GM20431 (cell line): Measurements from ENCODE around the gene LIPI.
"Not testable (repeated sequence)": the region's sequence is repeated elsewhere in the genome, so short reads cannot be mapped to it uniquely, and the experiment has no call there.

Experiments
- in situ Hi-C: fragments of 300-500 bp; cut with MseI, MboI; formaldehyde crosslinking; loops from one replicate; pipeline ENCODE4 v1.15.0; 2020; ENCODE audit warnings: low sequenced_read_pairs; ENCODE audit not compliant: unreplicated experiment

Gene LIPI

DNA sequence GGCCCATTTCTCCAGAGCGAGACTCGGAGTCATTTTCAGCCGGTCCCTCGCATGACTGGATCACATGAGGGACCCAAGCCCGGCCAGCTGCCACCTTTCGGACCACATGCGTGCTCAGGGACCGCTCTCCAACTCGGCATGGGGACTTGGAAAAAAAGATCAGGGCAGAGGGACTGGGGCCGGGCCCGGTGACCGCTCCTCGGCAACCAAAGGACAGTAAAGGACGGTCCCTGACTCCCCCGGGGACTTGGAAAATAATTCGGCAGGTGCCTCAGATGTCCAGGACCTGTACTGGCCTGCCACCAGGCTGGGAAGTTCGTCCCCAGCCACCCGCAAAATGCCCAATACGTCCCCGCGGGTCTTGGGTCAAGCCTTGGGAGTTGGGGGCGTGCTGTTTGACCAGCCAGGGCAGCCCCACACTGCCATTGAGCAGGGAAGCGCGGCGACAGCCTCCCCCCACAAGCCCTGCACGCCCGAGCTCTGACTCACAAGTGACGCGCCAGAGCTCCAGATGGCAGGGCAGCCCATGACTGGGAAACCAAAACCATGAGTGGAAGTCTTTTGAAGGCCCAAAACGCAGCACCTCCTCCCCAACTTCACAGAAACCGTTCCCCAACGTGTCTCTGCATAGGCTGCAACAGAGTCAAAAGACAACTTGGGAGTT, 134.5 kb downstream of the LIPI start:
- in situ Hi-C loops, result no loop called here

DNA sequence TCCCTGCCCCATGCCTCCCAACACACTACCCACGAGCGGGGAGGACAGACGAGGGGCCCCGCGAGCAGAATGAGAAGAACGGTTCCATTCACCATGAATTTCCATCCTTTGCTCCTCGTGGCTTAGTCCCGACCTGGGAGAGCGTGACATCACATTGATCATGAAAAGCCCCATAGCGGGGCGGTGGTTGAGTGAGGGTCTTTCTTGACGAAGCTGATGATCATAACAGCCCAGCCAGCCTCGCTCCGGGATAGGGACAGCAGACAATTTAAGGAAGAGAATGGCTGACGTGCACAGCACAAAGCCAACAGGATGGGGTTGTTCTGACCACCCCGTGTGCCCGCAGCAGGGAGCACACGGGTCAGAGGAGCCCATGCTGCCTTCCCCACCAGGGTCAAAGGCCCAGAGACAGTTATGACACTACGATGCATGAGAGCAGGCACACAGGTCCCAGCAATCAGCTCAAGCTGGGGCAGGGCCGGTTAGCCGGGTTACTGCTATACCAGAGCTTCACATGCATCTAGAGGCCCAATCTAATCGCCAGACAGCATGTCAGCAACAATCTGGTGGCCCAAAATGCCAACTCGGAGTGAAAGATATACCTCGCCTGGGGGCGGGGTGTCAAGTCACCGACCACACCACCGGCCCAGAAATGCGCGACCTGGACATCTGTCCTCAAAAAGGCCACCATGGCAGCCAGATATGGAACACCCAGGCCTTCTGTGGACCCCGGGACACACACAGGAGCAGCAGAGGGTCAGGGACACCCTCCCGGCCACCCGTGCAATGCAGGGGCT, 135.2 kb downstream of the LIPI start:
- in situ Hi-C loops, result no loop called here

DNA sequence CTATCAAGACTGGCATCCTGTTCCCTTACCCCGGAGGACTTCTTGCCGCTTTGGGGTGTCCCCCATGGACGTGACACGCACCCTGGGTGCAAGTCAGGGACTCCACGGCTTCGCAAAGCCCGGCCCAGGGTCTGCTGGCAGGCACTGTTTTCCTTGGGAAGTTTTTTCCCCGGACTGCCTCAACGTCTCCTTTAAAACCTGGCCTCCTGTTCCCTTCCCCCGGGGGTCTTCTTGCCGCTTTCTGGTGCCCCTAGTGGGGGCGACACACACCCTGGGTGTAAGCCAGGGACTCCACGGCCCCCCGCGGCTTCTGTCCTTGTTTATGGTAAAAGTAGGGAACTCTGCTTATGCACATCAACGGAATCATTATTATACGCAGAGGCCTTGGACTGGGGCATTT, 136.6 kb downstream of the LIPI start:
- in situ Hi-C loops, result no loop called here

DNA sequence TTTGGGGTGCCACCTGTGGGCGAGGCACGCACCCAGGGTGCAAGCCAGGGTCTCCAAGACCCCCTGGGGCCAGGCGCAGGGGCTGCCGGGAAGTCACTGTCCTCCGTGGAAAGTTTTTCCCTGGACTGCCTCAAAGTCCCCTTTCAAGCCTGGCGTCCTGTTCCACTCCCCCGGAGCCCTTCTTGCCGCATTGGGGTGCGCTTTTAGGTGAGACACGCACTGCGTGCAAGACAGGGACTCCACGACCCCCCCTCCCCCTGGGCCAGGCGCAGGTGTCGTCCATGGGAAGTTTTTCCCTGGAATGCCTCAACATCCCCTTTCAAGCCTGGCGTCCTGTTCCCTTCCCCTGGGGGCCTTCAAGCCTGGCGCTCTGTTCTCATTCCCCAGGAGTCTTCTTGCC, 137.1 kb downstream of the LIPI start:
- in situ Hi-C loops, result no loop called here

DNA sequence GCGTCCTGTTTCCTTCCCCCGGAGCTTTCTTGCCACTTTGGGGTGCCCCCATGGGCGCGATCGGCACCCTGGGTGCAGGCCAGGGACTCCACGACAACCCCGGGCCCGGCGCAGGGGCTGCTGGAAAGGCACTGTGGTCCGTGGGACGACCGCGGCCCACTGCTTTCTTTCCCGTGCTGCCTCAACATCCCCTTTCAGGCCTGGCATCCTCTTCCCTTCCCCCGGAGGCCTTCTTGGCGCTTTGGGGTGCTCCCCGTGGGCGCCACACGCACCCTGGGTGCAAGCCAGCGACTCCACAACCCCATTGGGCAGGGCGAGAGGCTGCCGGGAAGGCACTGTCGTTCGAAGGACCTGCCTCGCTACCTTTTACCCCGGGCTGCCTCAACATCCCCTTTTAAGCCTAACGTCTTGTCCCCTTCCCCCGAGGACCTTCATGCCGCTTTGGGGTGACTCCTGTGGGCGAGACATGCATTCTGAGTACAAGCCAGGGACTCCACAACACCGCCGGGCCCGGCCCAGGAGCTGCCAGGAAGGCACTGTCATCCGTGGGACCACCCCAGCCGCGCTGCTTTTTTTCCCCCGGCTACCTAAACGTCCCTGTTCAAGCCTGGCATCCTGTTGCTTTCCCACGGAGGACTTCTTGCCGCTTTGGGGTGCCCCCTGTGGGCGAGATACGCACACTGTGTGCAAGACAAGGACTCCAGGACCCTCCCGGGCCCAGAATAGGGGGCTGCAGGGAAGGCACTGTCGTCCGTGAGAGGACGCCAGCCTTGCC, 137.8 kb downstream of the LIPI start:
- in situ Hi-C loops, result no loop called here

DNA sequence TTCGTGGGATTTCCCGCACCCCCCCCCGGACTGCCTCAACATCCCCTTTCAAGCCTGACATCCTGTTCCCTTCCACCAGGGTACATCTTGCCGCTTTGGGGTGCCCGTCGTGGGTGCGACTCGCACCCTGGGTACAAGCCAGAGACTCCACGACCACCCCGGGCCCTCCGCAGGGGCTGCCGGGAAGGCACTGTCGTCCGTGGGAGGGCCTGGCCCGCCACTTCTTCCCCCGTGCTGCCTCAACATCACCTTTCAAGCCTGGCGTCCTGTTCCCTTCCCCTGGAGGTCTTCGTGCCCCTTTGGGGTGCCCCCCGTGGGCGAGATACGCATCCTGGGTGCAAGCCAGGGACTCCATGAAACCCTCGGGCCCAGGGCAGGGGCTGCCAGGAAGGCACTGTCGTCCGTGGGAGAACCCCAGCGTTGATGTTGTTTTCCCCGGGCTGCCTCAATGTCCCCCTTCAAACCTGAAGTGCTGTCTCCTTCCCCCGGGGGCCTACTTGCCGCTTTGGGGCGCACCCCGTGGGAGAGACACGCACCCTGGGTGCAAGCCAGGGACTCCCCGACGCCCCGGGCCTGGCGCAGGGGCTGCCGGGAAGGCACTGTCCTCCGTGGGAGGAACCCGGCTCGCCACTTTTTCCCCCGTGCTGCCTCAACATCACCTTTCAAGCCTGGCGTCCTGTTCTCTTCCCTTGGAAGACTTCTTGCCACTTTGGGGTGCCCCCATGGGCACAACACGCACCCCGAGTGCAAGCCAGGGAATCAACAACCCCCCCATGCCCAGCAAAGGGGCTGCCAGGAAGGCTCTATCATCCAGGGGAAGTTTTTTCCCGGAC, 138.6 kb downstream of the LIPI start:
- in situ Hi-C loops, result no loop called here

DNA sequence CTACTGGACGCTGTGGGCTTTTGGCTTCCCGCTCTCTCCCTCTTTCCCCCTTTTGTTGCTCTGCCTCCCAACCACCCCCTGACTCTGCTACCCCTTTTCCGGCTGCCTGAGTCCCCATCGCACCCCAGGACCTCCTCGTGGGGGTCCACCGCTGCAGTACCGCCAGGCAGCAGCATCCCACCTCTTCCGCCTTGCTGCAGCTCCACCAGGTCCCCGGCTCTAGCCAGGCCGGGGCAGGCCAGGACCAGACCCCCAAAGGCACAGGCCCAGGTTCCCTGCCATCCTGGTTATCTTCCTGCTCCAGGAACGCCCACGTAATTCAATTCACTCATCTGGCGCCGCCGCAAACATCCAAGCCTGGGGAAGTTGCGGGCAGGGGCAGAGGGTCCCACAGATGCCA, 139.8 kb downstream of the LIPI start:
- in situ Hi-C loops, result no loop called here

DNA sequence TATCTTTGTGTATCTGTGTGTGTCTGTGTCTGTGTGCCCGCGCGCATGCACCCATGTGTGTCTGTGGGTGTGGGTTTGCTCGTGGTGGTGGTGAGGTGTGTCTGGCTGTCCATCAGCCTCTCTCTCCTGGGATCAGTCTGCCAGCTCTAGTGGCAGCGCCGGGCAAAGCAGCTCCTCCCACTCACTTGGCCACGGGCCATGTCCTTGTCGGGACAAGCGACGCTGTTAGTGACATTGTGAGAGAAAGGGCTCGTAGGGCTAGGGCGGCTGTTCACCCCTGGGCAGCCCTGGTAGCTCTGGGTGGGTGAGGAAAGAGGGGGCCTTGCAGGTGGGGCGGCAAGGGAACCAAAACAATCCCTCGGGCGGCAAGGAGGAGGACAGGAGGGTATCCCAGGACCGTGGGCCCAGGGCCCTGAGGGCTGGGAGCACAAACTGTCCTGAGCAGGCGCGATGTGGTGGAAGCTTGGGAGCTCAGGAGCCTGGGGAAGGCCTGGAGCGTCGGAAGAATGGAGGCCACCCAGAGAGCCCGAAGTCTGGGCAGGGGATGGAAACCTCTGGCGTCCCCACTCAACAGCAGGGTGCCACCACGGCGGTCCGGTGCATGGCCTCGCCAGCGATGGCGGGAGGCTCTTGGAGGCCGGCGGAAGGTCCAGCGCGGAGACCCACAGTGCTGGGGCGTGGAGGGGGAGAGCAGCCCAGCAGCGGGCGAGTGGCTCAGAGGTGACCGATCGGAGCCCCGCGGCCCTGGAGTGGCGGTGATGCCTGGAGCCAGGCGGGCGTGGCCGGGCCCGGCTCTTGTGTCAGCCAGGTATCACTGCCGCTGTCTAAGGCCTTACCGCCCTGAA, 140.5 kb downstream of the LIPI start:
- in situ Hi-C loops, result no loop called here

DNA sequence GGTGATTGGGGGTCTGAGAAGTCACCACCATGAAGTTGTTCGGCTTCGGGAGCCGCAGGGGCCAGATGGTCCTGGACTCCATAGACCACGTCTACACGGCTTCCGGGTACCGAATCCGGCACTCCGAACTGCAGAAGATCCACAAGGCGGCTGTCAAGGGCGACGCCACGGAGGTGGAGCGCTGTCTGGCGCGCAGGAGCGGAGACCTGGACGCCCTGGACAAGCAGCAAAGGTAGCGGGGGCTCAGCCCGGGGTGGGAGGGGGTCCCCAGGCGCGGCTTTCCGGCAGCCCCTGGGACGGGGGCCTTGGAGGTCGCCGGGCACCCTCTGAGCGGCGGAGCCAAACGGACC, 146.5 kb downstream of the LIPI start:
- in situ Hi-C loops, result no loop called here

DNA sequence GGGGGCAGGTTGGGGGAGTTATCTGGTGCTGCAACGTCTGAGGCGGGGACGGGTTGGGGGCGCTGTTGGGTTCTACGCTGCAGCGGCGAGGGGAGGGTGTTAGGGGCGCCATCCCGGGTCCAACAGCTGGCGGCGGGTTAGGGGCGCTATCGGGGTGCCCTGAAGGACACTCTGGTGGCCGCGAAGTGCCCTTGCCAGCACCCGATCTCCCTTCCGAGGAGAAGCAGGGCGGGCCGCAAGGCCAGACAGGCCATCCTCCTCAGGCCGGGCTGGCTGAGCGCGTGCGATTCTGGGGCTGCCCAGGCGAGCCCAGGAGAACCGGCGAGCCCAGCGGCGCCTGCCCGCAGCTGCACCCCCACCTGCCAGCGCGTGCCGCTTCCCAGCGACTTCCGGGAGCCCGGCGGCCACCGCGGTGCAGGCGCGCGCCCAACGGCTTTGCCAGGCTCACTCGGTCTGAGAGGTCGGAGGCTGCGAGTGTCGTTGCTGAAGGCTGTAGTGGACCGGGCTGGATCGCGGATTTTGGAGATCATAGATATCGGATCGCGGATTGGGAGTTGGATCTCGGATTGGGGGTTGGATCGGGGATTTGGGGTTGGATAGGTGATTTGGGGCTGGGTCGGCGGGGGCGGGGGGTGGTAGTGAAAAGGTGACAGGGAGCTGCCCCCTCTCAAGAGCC, 147.0 kb downstream of the LIPI start:
- in situ Hi-C loops, result not testable (repeated sequence)

DNA sequence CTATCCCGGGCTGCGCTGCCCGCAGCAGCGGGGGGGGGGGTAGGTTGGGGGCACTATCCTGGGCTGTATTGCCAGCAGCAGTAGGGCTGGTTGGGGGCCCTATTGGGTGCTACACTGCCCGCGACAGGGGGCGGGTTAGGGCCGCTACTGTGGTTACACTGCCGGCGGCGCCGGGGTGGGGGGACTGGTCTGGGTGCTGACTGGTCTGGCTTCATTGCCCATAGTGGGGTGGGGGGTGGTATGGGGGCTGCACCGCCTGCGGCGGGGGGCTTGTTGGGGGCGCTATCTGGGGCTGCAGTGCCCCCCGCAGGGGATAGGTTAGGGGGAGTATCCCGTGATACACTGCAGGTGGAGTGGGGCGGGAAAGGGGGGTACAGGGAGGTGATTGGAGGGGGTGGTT, 148.1 kb downstream of the LIPI start:
- in situ Hi-C loops, result not testable (repeated sequence)

DNA sequence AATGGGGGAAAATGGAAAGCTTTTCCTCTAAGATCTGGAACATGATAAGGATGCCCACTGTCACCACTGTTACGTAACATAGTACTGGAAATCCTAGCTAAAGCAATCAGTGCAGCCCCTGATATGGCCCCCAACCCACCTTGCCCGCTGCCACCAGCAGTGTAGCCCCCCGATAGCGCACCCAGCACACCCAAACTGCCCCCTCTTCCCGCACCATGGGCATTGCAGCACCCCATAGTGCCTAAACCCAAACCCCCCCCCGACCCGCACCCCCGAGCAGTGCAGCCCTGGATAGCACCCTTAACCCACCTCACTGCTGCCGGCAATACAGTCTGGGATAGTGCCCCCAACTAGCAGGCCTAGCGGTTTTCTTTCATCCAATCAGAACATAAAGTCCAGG, 148.9 kb downstream of the LIPI start:
- in situ Hi-C loops, result not testable (repeated sequence)

DNA sequence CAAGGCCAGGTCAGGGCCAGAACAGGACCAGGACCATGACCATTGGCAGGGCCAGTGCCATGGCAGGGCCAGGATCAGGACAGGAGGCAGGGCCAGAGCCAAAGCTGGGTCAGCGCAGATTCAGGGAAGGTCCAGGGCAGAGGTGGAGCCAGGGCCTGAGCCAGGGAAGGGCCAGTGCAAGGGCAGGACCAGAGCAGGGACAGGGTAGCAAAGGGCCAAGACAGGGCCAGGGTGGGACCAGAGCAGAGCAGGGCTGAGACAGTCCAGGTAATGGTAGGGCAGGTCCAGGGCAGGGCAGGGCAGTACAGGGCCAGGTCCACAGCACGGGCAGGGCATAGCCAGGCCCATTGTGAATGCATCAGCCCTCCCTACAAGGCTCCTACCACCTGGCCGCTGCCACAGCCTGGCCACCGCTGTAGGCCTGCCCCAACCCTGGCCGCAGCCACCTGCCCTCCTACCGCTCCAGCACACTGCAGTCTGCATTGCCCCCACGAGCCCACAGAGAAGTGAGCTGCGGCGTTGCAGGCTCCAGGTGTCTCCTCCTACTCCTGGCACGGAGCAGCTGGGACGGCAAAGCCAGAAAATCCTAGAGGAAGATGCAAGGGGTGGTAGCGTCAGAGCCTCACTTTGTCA, 151.6 kb downstream of the LIPI start:
- in situ Hi-C loops, result loop anchor here (10.0 kb wide), 1 partner anchor 84 kb away; no protein-coding TSS in a partner anchor
